Measurements from ENCODE around the gene WFDC5. TPM values are rescaled to one million over a fixed set of nuclear protein-coding genes. Genes with fewer than 3 reads are reported as not detected.

The WFDC5 gene
- total RNA-seq, 1 donor from 2014 or later = not detected

DNA sequence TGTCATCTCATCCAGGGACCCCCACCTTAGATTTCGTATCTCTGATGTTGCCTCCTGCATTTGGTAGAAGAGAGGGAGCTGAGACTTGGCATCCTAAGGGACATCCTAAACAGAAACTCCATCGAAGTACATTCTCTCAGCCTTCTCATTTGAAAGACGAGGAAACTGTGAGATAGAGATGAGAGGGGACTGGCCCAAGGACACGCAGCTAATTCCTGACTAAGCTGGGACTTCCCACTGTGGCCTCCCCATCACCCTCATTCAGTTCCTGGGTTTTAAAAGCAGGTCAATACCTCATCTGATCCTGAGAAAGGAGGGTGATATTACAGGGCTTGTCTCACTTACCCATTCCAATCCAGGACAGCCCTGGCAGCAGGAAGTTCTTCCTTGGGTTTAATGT, 855 bp upstream of the WFDC5 start:
- H3K36me3 Mint-ChIP-seq (ENCODE audit: low read depth, unreplicated experiment) = no peaks in the 10 kb centered on the region
- DNase-seq (ENCODE audit: low spot score) = no peak
- no peak for TF ChIP-seq CTCF (IDR thresholded peaks at IDR 0.05; ENCODE audit: unreplicated experiment)
- no peak overlapping the region for H3K4me3 Mint-ChIP-seq (ENCODE audit: unreplicated experiment)
- peaks cover 2% of the 10 kb centered on the region for H3K4me1 Mint-ChIP-seq (ENCODE audit: unreplicated experiment)
- peaks cover 8% of the 10 kb centered on the region for H3K27me3 Mint-ChIP-seq (ENCODE audit: unreplicated experiment)
- H3K27ac Mint-ChIP-seq (ENCODE audit: unreplicated experiment) = no peak overlapping the region
- H3K9me3 Mint-ChIP-seq (ENCODE audit: unreplicated experiment) = no peaks in the 10 kb centered on the region

- DNase-seq (ENCODE audit: low spot score) = no peak
- Mint-ChIP-seq H3K9me3 (ENCODE audit: unreplicated experiment) (no peaks in the 10 kb centered on the region), H3K4me1 (ENCODE audit: unreplicated experiment) (peaks cover 2% of the 10 kb centered on the region), H3K36me3 (ENCODE audit: low read depth, unreplicated experiment) (no peaks in the 10 kb centered on the region), H3K27ac (ENCODE audit: unreplicated experiment) (no peak overlapping the region), H3K27me3 (ENCODE audit: unreplicated experiment) (peaks cover 8% of the 10 kb centered on the region), H3K4me3 (ENCODE audit: unreplicated experiment) (no peak overlapping the region)
- no peak for TF ChIP-seq CTCF (IDR thresholded peaks at IDR 0.05; ENCODE audit: unreplicated experiment)
Observed at GRCh38 chr20:45115386-45115774, 406 bp upstream of the WFDC5 start.

- Mint-ChIP-seq H3K4me1 (ENCODE audit: unreplicated experiment) (peaks cover 2% of the 10 kb centered on the region), H3K27ac (ENCODE audit: unreplicated experiment) (no peak overlapping the region), H3K9me3 (ENCODE audit: unreplicated experiment) (no peaks in the 10 kb centered on the region), H3K4me3 (ENCODE audit: unreplicated experiment) (no peak overlapping the region), H3K36me3 (ENCODE audit: low read depth, unreplicated experiment) (no peaks in the 10 kb centered on the region), H3K27me3 (ENCODE audit: unreplicated experiment) (peaks cover 11% of the 10 kb centered on the region)
- no peak for DNase-seq (ENCODE audit: low spot score)
- no peak for TF ChIP-seq CTCF (IDR thresholded peaks at IDR 0.05; ENCODE audit: unreplicated experiment)
Observed at GRCh38 chr20:45113865-45114264, 1.1 kb downstream of the WFDC5 start.

GRCh38 chr20:45112754-45113153, 2.2 kb downstream of the WFDC5 start:
- Mint-ChIP-seq H3K9me3 (ENCODE audit: unreplicated experiment) (no peaks in the 10 kb centered on the region), H3K4me1 (ENCODE audit: unreplicated experiment) (peaks cover 2% of the 10 kb centered on the region), H3K4me3 (ENCODE audit: unreplicated experiment) (no peak overlapping the region), H3K27ac (ENCODE audit: unreplicated experiment) (no peak overlapping the region), H3K36me3 (ENCODE audit: low read depth, unreplicated experiment) (no peaks in the 10 kb centered on the region), H3K27me3 (ENCODE audit: unreplicated experiment) (peaks cover 11% of the 10 kb centered on the region)
- DNase-seq (ENCODE audit: low spot score) = no peak
- TF ChIP-seq CTCF (IDR thresholded peaks at IDR 0.05; ENCODE audit: unreplicated experiment) = no peak

DNA sequence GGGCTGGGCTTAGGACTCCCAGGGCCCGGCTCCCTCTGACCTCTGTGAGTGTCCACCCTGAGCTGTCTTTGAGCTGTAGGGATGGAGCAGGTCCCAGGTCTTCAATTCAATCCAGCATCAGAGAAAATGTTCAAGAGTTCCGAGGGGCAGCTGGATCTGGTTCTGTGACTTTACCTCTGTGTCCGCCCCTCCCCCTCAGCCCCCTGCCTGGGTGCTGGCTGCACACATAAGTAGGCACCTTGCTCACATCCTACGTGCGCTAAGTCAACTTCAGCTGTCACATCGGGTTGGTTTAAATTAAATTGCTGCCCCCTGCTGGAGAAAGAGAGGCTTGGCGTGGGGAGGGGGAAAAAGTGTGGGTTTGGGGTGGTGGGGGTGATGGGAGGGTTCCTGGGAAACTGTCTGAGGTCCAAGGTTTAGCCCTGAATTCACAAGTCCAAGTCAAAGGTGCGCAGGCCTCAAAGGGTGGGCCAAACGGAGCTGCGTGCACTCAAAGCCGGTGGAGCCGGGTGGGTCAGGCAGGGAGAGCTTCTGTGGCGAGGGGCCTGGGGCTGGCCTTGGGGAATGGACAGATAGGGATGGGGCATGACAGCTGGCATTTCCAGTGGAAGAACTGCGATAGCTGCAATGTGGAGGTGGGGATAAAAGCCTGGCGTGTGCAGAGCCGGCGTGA, 3.0 kb downstream of the WFDC5 start:
- H3K27ac Mint-ChIP-seq (ENCODE audit: unreplicated experiment) = no peak overlapping the region
- no peaks in the 10 kb centered on the region for H3K9me3 Mint-ChIP-seq (ENCODE audit: unreplicated experiment)
- H3K27me3 Mint-ChIP-seq (ENCODE audit: unreplicated experiment) = peaks cover 13% of the 10 kb centered on the region
- H3K4me1 Mint-ChIP-seq (ENCODE audit: unreplicated experiment) = peaks cover 2% of the 10 kb centered on the region
- H3K4me3 Mint-ChIP-seq (ENCODE audit: unreplicated experiment) = no peak overlapping the region
- peak; percentile 80 for TF ChIP-seq CTCF (IDR thresholded peaks at IDR 0.05; ENCODE audit: unreplicated experiment)
- no peaks in the 10 kb centered on the region for H3K36me3 Mint-ChIP-seq (ENCODE audit: low read depth, unreplicated experiment)
- no peak for DNase-seq (ENCODE audit: low spot score)
